Ovary (tissue), 3 donors: ENCODE data around the gene EXOC6B.

ENCODE experiments used
- CTCF ChIP-seq, 3 donors: fragments of 450-650 bp in 2 of 3; fragments of 200-600 bp in 1 of 3; IDR thresholded peaks; one replicate each; pipeline versions ENCODE4 v1.5.1 to v1.8.0; 2016 to 2022; ENCODE audit warnings: antibody characterized with exemption in 3 of 3, mild to moderate bottlenecking in 1 of 3
- POLR2A ChIP-seq: fragments of 450-650 bp; IDR thresholded peaks from one replicate; pipeline ENCODE4 v1.6.1; 2017; ENCODE audit warnings: antibody characterized with exemption, mild to moderate bottlenecking, moderate library complexity
- donor health status: DM: no; HTN: no; CAD: no.

- TF ChIP-seq CTCF (IDR thresholded peaks at IDR 0.05) (no peak), POLR2A (no peak)
Measured at GRCh38 chr2:72851333-72851732, 25.5 kb upstream of the EXOC6B start.
